Epithelial cell of prostate (primary cell): ENCODE measurements around the gene GPR142.

ENCODE experiments used
- DNase-seq: peaks from one replicate; pipeline ENCODE4 v3.0.0-alpha.2; 2011; ENCODE audit warnings: low read depth, low spot score
- H3K27ac ChIP-seq: fragments of 450-650 bp; 2 replicates; pipeline ENCODE4 v1.5.1; 2017; ENCODE audit warnings: mild to moderate bottlenecking

GPR142 gene

DNA sequence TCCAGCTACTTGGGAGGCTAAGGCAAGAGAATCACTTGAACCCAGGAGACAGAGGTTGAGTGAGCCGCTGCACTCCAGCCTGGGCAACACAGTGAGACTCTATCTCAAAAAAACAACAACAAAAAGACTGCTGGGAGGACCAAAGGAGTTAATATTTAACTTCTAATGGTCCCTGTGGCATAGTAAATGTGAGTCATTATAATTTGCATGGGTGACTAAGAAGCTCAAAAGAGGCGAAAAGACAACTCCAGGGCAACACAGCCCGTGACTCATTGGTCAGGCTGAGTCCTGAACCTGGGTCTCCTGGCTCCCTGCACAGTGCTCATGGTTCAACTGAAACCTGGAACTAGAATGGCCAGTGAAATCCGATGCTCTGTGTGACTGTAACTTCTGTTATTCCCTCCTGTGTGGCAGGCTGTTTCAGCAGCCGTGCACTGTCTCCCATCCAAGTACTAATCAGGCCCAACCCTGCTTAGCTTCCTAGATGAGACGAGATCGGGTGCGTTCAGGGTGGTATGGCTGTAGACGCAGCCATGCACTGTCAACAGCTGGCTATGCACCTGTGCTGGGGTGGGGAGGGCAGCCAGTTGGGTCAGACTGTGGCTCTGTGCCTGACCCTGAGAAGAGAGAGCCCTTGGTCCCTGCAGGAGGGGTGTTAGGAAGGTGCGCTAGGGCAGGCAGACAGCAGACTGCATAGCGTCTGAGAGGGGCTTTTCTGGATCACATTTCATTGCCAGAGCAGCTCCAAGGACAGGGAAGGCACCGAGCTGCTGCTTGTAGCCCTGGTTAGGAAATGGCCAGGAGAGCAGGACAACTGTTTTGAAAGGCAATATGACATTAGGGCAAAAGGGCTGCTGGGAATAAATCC is 50.1 kb downstream of the GPR142 start:
- no peak overlapping the region for H3K27ac ChIP-seq
- DNase-seq: peak; percentile 72

- no peak overlapping the region for H3K27ac ChIP-seq
- no peak for DNase-seq
Observed at GRCh38 chr17:74419928-74420411, 52.7 kb downstream of the GPR142 start.
